Ectodermal cell (in vitro differentiated cells): Measurements from ENCODE around the gene SAE1.
A peak's percentile ranks its signal among the peaks of the same experiment; 100 is the strongest.
"Not testable (repeated sequence)": the region's sequence is repeated elsewhere in the genome, so short reads cannot be mapped to it uniquely, and the experiment has no call there.

ENCODE experiments used
- H3K27ac ChIP-seq: 2 replicates; pipeline ENCODE4 v1.7.0; 2013; ENCODE audit warnings: mild to moderate bottlenecking, low read depth, low read length; ENCODE audit not compliant: insufficient read depth, poor library complexity, severe bottlenecking
- H3K27me3 ChIP-seq: 2 replicates; pipeline ENCODE4 v1.7.0; 2013; ENCODE audit warnings: mild to moderate bottlenecking, low read length; ENCODE audit not compliant: insufficient read depth, control insufficient read depth, poor library complexity, severe bottlenecking
- H3K36me3 ChIP-seq: one replicate; pipeline ENCODE4 v1.7.0; 2013; ENCODE audit warnings: low read length; ENCODE audit not compliant: control insufficient read depth, insufficient read depth
- H3K4me1 ChIP-seq: one replicate; pipeline ENCODE4 v1.7.0; 2013; ENCODE audit warnings: low read length; ENCODE audit not compliant: control insufficient read depth, insufficient read depth
- H3K4me3 ChIP-seq: 2 replicates; pipeline ENCODE4 v1.7.0; 2013; ENCODE audit warnings: low read depth, low read length, control low read depth; ENCODE audit not compliant: insufficient read depth
- H3K9me3 ChIP-seq: 2 replicates; pipeline ENCODE4 v1.7.0; 2013; ENCODE audit warnings: mild to moderate bottlenecking, low read length, moderate library complexity; ENCODE audit not compliant: control insufficient read depth
- WGBS, 2 experiments: methylation state at CpG; one replicate each; pipeline ENCODE4 v1.1.7; 2013; ENCODE audit warnings: missing lambda C conversion rate in 2 of 2; 5-methylcytosine and 5-hydroxymethylcytosine counted together

SAE1 gene

DNA sequence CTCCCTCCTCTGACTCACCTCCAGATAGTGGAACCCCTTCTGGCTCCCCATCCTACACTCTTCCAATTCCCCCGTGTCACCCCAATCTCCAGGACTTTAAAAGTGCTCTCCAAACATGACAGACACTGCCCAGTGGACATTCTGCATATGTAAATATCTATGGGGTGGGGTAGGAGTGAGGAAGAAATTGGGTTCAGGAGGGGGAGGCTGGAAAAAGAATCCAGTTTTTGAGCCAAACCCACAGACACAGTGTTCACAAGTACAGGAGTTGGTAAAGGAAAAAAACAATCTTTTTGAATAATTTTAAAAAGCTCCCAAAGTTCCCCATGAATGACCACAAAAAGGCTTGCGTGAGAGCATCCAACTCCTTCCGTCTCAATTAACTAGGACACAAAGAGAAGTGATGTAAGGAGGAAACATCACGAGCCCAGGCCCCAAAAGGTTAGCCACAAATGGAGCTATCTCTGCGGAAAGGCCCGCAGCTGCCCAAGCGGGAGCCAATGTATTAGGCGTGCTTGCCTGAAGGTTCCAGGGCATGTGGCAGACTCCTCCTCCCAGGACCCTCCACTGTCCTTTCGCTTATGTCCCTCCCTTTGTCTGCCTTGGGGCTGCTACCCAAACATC is 35.0 kb upstream of the SAE1 start:
- H3K36me3 ChIP-seq: peaks cover 13% of the 10 kb centered on the region
- 88 to 91% methylated on average over 9 of the region's 9 CpGs for WGBS, 2 experiments
- no peaks in the 10 kb centered on the region for H3K27me3 ChIP-seq
- H3K4me1 ChIP-seq: peaks cover 22% of the 10 kb centered on the region
- H3K9me3 ChIP-seq: no peaks in the 10 kb centered on the region
- H3K27ac ChIP-seq: no peak overlapping the region
- no peak overlapping the region for H3K4me3 ChIP-seq

DNA sequence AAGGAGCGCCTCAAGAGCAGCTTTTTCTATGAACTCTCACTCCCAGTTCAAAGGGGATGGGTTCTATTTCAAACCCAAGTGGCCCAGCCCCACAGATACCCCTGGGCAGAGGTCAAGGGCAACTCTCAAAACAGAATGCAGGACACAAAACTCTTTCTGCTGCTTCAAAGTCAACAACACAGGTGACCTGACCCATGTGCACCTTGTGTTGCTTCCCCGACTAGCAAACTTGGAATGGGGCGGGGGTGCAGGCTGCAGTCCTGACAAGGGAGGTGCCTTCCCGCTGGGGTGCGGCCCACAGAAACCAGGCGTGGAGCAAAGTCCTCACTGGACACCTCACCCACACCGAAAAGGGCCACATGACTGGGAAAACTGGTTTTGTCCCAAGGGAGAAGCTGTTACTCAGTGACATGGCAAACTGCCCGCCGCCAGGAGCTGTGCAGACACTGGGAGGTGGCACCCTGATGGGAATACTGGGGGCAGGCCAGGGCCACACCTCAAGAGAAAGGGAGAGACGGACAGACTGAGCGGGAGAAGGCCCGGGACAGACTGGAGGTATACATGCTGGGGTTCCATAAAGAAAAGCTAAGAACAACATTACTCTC is 34.4 kb upstream of the SAE1 start:
- peaks cover 22% of the 10 kb centered on the region for H3K4me1 ChIP-seq
- no peaks in the 10 kb centered on the region for H3K9me3 ChIP-seq
- peaks cover 13% of the 10 kb centered on the region for H3K36me3 ChIP-seq
- H3K4me3 ChIP-seq: no peak overlapping the region
- no peak overlapping the region for H3K27ac ChIP-seq
- H3K27me3 ChIP-seq: no peaks in the 10 kb centered on the region
- 94 to 95% methylated on average over 12 of the region's 12 CpGs for WGBS, 2 experiments

DNA sequence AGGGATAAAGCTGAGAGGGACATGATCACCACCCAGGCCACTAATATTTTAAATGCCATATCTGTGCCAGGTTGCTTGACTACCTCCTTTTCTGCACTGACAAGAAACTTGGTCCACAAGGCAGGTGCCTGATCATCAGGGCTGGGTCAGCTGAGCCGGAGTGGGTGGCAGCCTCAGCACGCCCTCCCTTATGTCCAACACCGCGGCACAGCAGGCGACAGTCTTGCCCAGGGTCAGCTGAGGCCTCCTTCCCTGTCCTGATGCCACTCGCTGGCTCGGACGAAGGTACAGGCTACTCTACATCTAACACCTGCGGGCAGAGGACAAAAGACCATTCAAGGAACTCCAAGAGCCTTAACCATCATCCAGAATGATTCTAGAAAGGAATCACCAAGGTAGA is 33.9 kb upstream of the SAE1 start:
- no peak overlapping the region for H3K27ac ChIP-seq
- 93 to 96% methylated on average over 9 of the region's 9 CpGs for WGBS, 2 experiments
- H3K36me3 ChIP-seq: peaks cover 13% of the 10 kb centered on the region
- H3K4me1 ChIP-seq: peaks cover 22% of the 10 kb centered on the region
- H3K27me3 ChIP-seq: no peaks in the 10 kb centered on the region
- H3K4me3 ChIP-seq: no peak overlapping the region
- H3K9me3 ChIP-seq: no peaks in the 10 kb centered on the region

DNA sequence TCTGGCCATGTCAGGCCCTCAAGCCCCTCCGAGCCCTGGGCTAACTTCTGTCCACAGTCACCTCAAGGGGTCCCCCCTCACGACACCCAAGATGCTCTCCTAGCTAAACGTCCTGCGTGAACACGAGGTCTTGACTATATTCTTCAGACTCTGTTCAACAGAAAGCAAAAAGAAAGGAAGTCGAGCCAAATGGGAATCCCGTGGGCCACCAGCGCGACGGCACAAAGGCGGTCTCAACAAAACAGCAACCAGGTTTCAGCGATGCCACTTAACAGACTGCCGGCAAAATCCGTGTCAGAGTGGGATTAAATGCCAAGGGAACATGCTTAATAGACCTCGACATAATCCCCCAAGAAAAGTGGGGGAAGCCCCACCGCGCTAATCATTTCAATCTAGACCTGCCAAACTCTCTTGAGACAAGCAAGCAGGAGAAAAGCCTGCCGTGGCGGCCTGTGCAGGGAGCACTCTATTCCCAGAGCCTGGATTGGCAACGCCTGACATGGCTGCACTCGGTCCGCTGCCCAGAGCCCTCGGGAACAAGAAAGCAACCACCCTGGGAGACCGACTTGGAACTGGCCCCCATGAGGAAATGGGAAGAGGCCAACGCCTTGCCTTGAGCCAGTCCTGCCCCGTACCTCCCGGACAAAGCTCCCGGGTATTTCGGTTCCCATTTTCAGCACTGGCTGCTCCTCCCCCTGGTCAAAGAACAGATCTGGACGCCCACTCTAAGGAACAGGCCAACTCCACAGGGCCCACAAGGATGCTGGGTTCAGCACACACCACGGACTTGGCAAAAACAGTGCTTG is 33.0 kb upstream of the SAE1 start:
- Histone ChIP-seq H3K4me1 (peaks cover 22% of the 10 kb centered on the region), H3K27me3 (no peaks in the 10 kb centered on the region), H3K9me3 (no peaks in the 10 kb centered on the region), H3K4me3 (no peak overlapping the region), H3K36me3 (peaks cover 13% of the 10 kb centered on the region), H3K27ac (peak overlapping the region; percentile 9)
- WGBS, 2 experiments: 92% methylated on average over 31 of the region's 31 CpGs

DNA sequence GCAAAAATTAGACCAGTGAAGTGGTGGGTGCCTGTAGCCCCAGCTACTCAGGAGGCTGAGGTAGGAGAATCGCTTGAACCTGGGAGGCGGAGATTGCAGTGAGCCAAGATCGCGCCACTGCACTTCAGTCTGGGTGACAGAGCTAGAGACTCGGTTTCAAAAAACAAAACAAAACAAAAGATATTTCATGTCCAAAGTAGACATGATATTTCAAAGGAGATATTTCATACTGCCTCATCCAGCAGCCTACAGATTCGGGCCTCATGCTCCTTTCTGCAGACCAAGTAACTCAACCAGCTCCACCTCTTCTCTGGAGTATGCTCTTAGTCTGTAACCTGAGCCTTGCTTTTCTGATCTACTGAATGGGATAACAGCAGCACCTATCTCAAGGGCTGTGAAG is 32.0 kb upstream of the SAE1 start:
- Histone ChIP-seq H3K4me1 (peaks cover 22% of the 10 kb centered on the region), H3K4me3 (no peak overlapping the region), H3K9me3 (no peaks in the 10 kb centered on the region), H3K27ac (no peak overlapping the region), H3K36me3 (peaks cover 5% of the 10 kb centered on the region), H3K27me3 (no peaks in the 10 kb centered on the region)
- 93 to 95% methylated on average over 6 of the region's 6 CpGs for WGBS, 2 experiments

DNA sequence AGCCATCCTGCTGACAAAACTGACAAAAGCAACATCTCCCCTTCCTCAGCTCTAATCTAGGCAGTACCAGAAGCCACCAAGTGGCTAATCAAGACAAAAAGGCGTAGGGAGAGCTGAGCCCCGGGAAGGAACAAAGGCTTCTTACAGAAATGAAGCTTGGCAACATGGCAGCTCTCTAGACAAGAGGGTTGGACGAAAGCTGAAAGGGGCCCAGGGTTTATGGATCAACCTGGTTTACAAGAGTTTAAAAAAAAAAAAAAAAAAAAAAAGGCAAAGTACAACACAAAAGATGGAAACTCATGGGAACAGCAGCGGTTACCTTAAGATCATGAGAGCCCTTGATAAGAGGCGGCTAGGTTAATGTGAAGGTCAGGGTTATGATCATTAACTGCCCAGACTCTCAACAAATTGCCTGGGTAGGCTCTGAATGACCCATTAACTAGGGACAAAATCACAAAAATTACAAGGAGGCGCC is 31.0 kb upstream of the SAE1 start:
- no peaks in the 10 kb centered on the region for H3K9me3 ChIP-seq
- H3K4me3 ChIP-seq: no peak overlapping the region
- peak overlapping the region; percentile 17 for H3K27ac ChIP-seq
- H3K36me3 ChIP-seq: no peaks in the 10 kb centered on the region
- H3K27me3 ChIP-seq: no peaks in the 10 kb centered on the region
- H3K4me1 ChIP-seq: peaks cover 22% of the 10 kb centered on the region
- WGBS, 2 experiments: 83 to 84% methylated on average over 6 of the region's 6 CpGs

DNA sequence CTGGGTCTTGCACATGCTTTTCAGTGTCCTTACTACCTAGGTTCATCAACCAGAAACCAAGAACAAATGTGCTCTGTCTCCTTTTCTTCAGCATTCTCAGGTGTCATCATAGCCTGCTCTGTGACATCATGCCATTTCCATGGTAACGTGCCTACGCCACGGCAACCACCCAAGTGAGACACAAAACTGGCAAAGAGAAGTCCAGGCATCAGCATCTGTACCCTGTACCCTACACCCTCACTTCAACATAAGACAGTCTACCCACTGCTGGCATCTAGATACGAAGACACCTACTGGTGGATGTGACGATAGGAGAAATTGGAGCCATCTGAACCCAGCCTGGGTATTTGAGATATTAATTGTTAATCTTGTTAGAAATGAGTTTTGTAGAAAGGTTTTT is 30.3 kb upstream of the SAE1 start:
- peaks cover 22% of the 10 kb centered on the region for H3K4me1 ChIP-seq
- no peaks in the 10 kb centered on the region for H3K36me3 ChIP-seq
- no peak overlapping the region for H3K27ac ChIP-seq
- H3K27me3 ChIP-seq: no peaks in the 10 kb centered on the region
- WGBS, 2 experiments: 95 to 96% methylated on average over 5 of the region's 5 CpGs
- H3K9me3 ChIP-seq: no peaks in the 10 kb centered on the region
- H3K4me3 ChIP-seq: no peak overlapping the region

DNA sequence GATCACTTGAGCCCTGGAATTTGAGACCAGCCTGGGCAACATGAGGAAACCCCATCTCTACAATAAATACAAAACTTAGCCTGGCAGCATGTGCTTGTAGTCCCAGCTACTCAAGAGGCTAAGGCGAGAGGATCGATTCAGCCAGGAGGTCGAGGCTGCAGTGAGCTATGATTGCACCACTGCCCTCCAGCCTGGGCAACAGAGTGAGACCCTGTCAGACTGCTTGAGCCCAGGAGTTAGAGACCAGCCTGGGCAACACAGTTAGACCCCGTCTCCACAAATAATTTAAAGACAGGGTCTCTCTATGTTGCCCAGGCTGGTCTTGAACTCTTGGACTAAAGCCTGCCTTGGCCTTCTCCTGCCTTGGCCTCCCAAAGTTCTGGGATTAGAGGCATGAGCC is 29.5 kb upstream of the SAE1 start:
- not testable (repeated sequence) for H3K27me3 ChIP-seq, H3K27ac ChIP-seq, H3K9me3 ChIP-seq, H3K4me3 ChIP-seq, H3K36me3 ChIP-seq
- WGBS, 2 experiments: 94 to 96% methylated on average over 4 of the region's 4 CpGs
- H3K4me1 ChIP-seq: peaks cover 17% of the 10 kb centered on the region

DNA sequence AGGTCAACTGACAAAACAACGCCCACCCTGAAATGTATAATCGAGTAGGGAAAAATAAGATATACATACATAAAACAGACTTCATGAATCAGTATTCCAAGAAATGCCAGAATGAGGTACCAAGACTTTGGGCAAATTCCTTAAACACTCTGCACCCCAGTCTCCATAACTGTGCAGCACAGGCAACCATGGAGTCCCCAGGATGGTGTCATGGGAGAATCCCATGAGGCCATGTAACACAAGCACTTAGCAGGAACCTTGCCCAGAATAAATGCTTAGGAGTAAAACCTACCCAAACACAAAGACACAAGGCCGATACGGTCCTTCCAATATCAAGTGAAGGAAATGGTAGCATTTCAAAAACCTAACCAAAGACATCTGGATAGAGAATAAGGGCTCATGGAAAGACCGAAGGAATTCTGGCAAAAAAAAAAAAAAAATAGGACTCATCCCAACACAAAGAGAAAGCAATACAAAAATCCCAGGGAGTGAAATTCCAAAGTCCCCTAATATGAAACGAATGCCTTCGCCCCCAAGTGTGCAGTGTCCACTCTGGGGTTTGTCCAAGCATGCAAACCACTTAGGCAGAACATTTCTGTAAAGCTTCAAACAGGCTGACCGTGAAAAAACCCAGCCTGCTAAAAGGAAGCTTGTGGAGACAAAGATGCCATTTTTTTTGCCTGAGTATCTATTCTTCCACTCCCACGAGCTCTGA is 28.1 kb upstream of the SAE1 start:
- H3K27me3 ChIP-seq: no peaks in the 10 kb centered on the region
- no peaks in the 10 kb centered on the region for H3K36me3 ChIP-seq
- H3K4me1 ChIP-seq: peaks cover 19% of the 10 kb centered on the region
- no peak overlapping the region for H3K4me3 ChIP-seq
- WGBS, 2 experiments: 88 to 94% methylated on average over 9 of the region's 9 CpGs
- no peak overlapping the region for H3K27ac ChIP-seq
- no peaks in the 10 kb centered on the region for H3K9me3 ChIP-seq

DNA sequence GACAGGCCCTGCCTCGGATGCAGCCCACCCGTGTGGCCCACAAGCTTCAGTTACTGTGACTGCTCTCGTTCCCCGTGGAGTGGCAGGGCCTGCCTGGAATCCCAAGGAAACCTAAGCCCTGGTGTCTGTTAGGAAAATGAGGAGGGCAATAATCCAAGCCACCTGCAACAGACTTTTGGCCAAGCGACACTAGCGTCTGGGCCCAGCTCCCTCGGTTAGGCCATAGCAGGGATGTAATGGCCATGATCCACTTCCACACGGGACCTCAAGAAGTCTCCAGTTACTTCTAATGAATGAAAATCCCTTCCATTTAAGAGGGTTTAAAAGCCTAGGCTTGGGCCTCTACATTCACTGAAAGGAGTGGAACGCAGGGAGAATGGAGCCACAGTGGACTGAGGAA is 26.0 kb upstream of the SAE1 start:
- Histone ChIP-seq H3K36me3 (no peaks in the 10 kb centered on the region), H3K27me3 (no peaks in the 10 kb centered on the region), H3K27ac (no peak overlapping the region), H3K9me3 (no peaks in the 10 kb centered on the region), H3K4me3 (no peak overlapping the region), H3K4me1 (peaks cover 25% of the 10 kb centered on the region)
- WGBS, 2 experiments: 92 to 96% methylated on average over 9 of the region's 9 CpGs
